K562 (cell line): Measurements from ENCODE around the gene UROD. TPM values are rescaled to one million over a fixed set of nuclear protein-coding genes. Genes with fewer than 3 reads are reported as not detected.

ENCODE experiments used
- BACH1 ChIP-seq: fragments of 200-800 bp; sonication (Bioruptor generic); IDR thresholded peaks from 2 replicates; pipeline ENCODE4 v1.6.1; 2016; ENCODE audit warnings: missing genetic modification characterization, missing compliant biosample characterization
- CC2D1A ChIP-seq: fragments of 450-650 bp; IDR thresholded peaks from 2 replicates; pipeline ENCODE4 v1.6.1; 2017; ENCODE audit warnings: mild to moderate bottlenecking
- ESRRA ChIP-seq: fragments of 450-650 bp; IDR thresholded peaks from 2 replicates; pipeline ENCODE4 v1.6.1; 2014; ENCODE audit warnings: low read depth, mild to moderate bottlenecking, moderate library complexity, borderline replicate concordance
- ETS2 ChIP-seq: IDR thresholded peaks from 2 replicates; pipeline ENCODE4 v1.6.1; 2016; ENCODE audit warnings: borderline replicate concordance, missing genetic modification characterization, mild to moderate bottlenecking, moderate library complexity, missing compliant biosample characterization; ENCODE audit not compliant: poor library complexity, severe bottlenecking
- FUS ChIP-seq: fragments of 200-400 bp; formaldehyde crosslinking; optimal IDR thresholded peaks from 2 replicates; pipeline ENCODE3; 2017; ENCODE audit warnings: low read depth, low read length
- GATA2 ChIP-seq: sonication (generic); formaldehyde crosslinking; IDR thresholded peaks from 2 replicates; pipeline ENCODE4 v1.4.0; 2020; ENCODE audit warnings: mild to moderate bottlenecking, missing genetic modification reagents
- HDAC3 ChIP-seq: fragments of 450-650 bp; IDR thresholded peaks from 2 replicates; pipeline ENCODE4 v1.6.1; 2018; ENCODE audit warnings: borderline replicate concordance, mild to moderate bottlenecking, moderate library complexity; ENCODE audit not compliant: partially characterized antibody
- KAT2B ChIP-seq: IDR thresholded peaks from one replicate; pipeline ENCODE4 v1.6.1; 2012; ENCODE audit warnings: low read depth, mild to moderate bottlenecking, control low read depth, inconsistent platforms, low read length, moderate library complexity
- KHSRP ChIP-seq: fragments of 450-650 bp; IDR thresholded peaks from 2 replicates; pipeline ENCODE4 v1.6.1; 2017
- MAFG ChIP-seq: fragments of 450-650 bp; conservative IDR thresholded peaks from 2 replicates; pipeline ENCODE4 v1.6.1; 2016; ENCODE audit warnings: missing genetic modification characterization, missing compliant biosample characterization
- MAFK ChIP-seq: IDR thresholded peaks from 2 replicates; pipeline ENCODE4 v1.6.1; 2011; ENCODE audit warnings: low read length, improper control_type of control experiment
- NCOA1 ChIP-seq: fragments of 450-650 bp; IDR thresholded peaks from 2 replicates; pipeline ENCODE4 v1.6.1; 2016; ENCODE audit warnings: low read depth
- NR0B1 ChIP-seq: fragments of 450-650 bp; IDR thresholded peaks from one replicate; pipeline ENCODE4 v1.6.1; 2018; ENCODE audit warnings: mild to moderate bottlenecking, moderate library complexity; ENCODE audit not compliant: partially characterized antibody
- PCBP2 ChIP-seq: fragments of 200-400 bp; formaldehyde crosslinking; IDR thresholded peaks from 2 replicates; pipeline ENCODE4 v1.6.1; 2018; ENCODE audit warnings: low read length, low read depth, mild to moderate bottlenecking, moderate library complexity; ENCODE audit not compliant: poor library complexity, severe bottlenecking
- RBM25 ChIP-seq: fragments of 200-400 bp; formaldehyde crosslinking; IDR thresholded peaks from 2 replicates; pipeline ENCODE4 v1.6.1; 2018; ENCODE audit warnings: low read length, low read depth, moderate library complexity; ENCODE audit not compliant: severe bottlenecking
- SIN3B ChIP-seq: fragments of 450-650 bp; IDR thresholded peaks from 2 replicates; pipeline ENCODE4 v1.6.1; 2017; ENCODE audit warnings: low read depth, mild to moderate bottlenecking, moderate library complexity
- SMARCC2 ChIP-seq: fragments of 450-650 bp; IDR thresholded peaks from 2 replicates; pipeline ENCODE4 v1.6.1; 2017; ENCODE audit warnings: antibody characterized with exemption, moderate library complexity, mild to moderate bottlenecking, low read depth
- SNIP1 ChIP-seq: fragments of 450-650 bp; IDR thresholded peaks from 2 replicates; pipeline ENCODE4 v1.7.1; 2017; ENCODE audit warnings: low read depth, mild to moderate bottlenecking
- SRSF9 ChIP-seq: fragments of 200-400 bp; formaldehyde crosslinking; IDR thresholded peaks from 2 replicates; pipeline ENCODE4 v1.6.1; 2017; ENCODE audit warnings: low read depth, low read length, borderline replicate concordance
- TAF9B ChIP-seq: fragments of 450-650 bp; IDR thresholded peaks from 2 replicates; pipeline ENCODE4 v1.6.1; 2018; ENCODE audit warnings: mild to moderate bottlenecking; ENCODE audit not compliant: partially characterized antibody
- ZBTB17 ChIP-seq: fragments of 450-650 bp; formaldehyde crosslinking; IDR thresholded peaks from 2 replicates; pipeline ENCODE4 v1.4.0; 2020; ENCODE audit warnings: mild to moderate bottlenecking
- ZNF778 ChIP-seq: fragments of 450-650 bp; formaldehyde crosslinking; IDR thresholded peaks from 2 replicates; pipeline ENCODE4 v1.4.0; 2020; ENCODE audit warnings: mild to moderate bottlenecking, moderate library complexity
- polyA plus RNA-seq, 8 experiments: library from polyadenylated mRNA; depleted of rRNA in 4 of 8; stranded (reverse) in 5 of 8; unstranded in 3 of 8; fragments of >200 nt; fragmentation: Nextera tagmentation in 2 of 8; fragmentation: Illumina TruSeq in 1 of 8; extraction: Ambion mirVana in 2 of 8; extraction: Trizol in 1 of 8; gene quantifications; 2 replicates each; pipeline versions ENCODE4 v1.2.1 to v1.2.3, GENCODE V29; 2011 to 2014; ENCODE audit warnings: inconsistent platforms in 1 of 8, missing spikeins in 1 of 8
- total RNA-seq, 7 experiments: library from RNA; depleted of rRNA in 6 of 7; stranded (reverse); fragments of >200 nt in 6 of 7; fragmentation: Illumina TruSeq in 2 of 7; extraction: Trizol in 2 of 7; gene quantifications; 2 replicates each; pipeline versions ENCODE4 v1.2.1 to v1.2.3, GENCODE V29; 2011 to 2021; ENCODE audit warnings: low replicate concordance in 1 of 7
- TF ChIP-seq, protein P1 (sequence below): fragments of 450-650 bp; IDR thresholded peaks from 2 replicates; pipeline ENCODE4 v1.7.0; 2016; ENCODE audit warnings: borderline replicate concordance
- TF ChIP-seq, protein P2 (sequence below): fragments of 250-450 bp; sonication (Bioruptor Pico); IDR thresholded peaks from 2 replicates; pipeline ENCODE4 v1.5.0; 2021; ENCODE audit warnings: mild to moderate bottlenecking, moderate library complexity

UROD gene
- total and polyA plus RNA-seq, 9 of the 15 experiments (the other 6 are each of a cell fraction or from before 2014, with no cell fraction given) = 533 to 2,933 (median 1,100) TPM

GRCh38 chr1:45014321-45015028, 2.4 kb downstream of the UROD start (continued):
- TF ChIP-seq GATA2 (CRISPR knock-in tag) (0 out of 2 replicates have a peak, but pooled peaks have one; percentile 25), TAF9B (no peak), RBM25 (no peak), KAT2B (no peak), MAFK (no peak), ETS2 (no peak), HDAC3 (no peak), FUS (no peak), SNIP1 (no peak), SRSF9 (no peak), NR0B1 (no peak), SIN3B (peak; percentile 45; the same call in 1 of the 2 replicates), ZBTB17 (CRISPR knock-in tag) (peak; percentile 48), BACH1 (tag) (no peak), CC2D1A (peak; percentile 91), ZNF778 (CRISPR knock-in tag) (no peak), ESRRA (no peak), NCOA1 (no peak), KHSRP (no peak), SMARCC2 (no peak), PCBP2 (no peak), MAFG (tag) (no peak)
- TF ChIP-seq, protein P1, sequence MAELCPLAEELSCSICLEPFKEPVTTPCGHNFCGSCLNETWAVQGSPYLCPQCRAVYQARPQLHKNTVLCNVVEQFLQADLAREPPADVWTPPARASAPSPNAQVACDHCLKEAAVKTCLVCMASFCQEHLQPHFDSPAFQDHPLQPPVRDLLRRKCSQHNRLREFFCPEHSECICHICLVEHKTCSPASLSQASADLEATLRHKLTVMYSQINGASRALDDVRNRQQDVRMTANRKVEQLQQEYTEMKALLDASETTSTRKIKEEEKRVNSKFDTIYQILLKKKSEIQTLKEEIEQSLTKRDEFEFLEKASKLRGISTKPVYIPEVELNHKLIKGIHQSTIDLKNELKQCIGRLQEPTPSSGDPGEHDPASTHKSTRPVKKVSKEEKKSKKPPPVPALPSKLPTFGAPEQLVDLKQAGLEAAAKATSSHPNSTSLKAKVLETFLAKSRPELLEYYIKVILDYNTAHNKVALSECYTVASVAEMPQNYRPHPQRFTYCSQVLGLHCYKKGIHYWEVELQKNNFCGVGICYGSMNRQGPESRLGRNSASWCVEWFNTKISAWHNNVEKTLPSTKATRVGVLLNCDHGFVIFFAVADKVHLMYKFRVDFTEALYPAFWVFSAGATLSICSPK = no peak
- TF ChIP-seq, protein P2, sequence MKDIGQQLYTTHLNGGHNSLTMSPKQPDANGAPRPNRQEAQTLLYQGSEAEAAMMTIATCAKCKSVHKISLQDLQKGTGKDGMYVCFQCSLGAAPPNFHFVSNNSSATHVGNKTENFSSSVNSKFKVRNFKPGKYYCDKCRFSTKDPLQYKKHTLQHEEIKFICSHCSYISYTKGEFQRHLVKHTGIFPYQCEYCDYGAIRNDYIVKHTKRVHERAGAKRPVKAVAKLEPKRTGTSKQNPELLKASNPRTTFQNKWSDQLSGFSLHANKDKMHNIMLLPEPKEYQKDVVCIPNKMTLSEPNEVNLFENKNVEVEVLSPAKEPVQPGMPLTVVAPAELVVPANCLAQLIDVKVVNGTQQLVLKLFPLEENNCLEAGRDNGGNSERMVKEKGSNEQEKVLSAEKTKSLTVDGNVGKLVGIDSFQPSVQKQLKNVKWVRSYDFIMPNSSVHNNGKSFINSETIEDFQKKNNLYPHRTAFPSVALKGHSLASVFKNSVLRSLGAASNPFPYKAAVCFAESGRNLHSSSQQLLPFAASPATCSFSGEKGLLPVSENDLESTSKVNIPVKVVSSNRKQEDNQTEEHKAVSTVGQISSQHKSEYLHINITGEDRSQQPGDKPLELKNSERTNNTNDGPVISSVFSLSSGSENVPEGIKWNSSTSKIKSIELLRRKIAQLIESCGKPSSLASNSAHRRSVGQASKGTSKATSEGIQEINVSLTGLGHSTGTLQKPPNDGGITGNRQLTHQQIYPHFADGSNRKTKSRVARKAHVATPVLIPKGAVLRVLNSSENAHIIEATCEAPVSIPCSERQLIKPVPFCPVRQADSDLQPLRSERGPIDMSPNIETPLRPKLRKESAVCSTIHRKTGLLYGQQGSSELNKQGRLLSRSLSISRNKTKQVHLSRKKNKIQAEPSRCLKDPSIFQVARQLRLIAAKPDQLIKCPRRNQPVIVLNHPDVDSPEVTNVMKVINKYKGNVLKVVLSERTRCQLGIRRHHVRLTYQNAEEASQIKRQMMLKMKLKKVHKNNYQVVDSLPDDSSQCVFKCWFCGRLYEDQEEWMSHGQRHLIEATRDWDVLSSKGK (CRISPR knock-in tag) = no peak
